C1 segment of cervical spinal cord (tissue), 14 donors: ENCODE data around the gene BMP7.

ENCODE experiments used
- DNase-seq, 14 donors: peaks; one replicate each; lab custom pipeline; 2025; lab: John Stamatoyannopoulos, UW

BMP7 gene

GRCh38 chr20:57153238-57153905 is 113.1 kb downstream of the BMP7 start:
- DNase-seq: no peak

- DNase-seq: no peak
Observed at GRCh38 chr20:57152557-57152956, 113.9 kb downstream of the BMP7 start.

GRCh38 chr20:57150559-57150958 is 115.9 kb downstream of the BMP7 start:
- no peak for DNase-seq

- no peak for DNase-seq
Observed at GRCh38 chr20:57148263-57148662, 118.2 kb downstream of the BMP7 start.

GRCh38 chr20:57147185-57147584 is 119.3 kb downstream of the BMP7 start:
- no peak for DNase-seq

GRCh38 chr20:57146155-57146554 is 120.3 kb downstream of the BMP7 start:
- no peak for DNase-seq

- no peak for DNase-seq
Observed at GRCh38 chr20:57145089-57145631, 121.3 kb downstream of the BMP7 start.

- DNase-seq: no peak
Observed at GRCh38 chr20:57143173-57143572, 123.3 kb downstream of the BMP7 start.

- DNase-seq: peak in 2 of 14 donors; percentile 17 to 40
Observed at GRCh38 chr20:57142667-57143066, 123.8 kb downstream of the BMP7 start.

GRCh38 chr20:57141492-57141891 is 124.9 kb downstream of the BMP7 start:
- DNase-seq: no peak

GRCh38 chr20:57140416-57140965 is 126.0 kb downstream of the BMP7 start:
- no peak for DNase-seq

- DNase-seq: no peak
Observed at GRCh38 chr20:57139342-57140093, 126.9 kb downstream of the BMP7 start.

GRCh38 chr20:57138198-57138995 is 128.0 kb downstream of the BMP7 start:
- no peak for DNase-seq

GRCh38 chr20:57137676-57138075 is 128.8 kb downstream of the BMP7 start:
- DNase-seq: no peak

GRCh38 chr20:57136734-57137133 is 129.7 kb downstream of the BMP7 start:
- DNase-seq: no peak

- no peak for DNase-seq
Observed at GRCh38 chr20:57135875-57136274, 130.6 kb downstream of the BMP7 start.

- DNase-seq: no peak
Observed at GRCh38 chr20:57134804-57135203, 131.6 kb downstream of the BMP7 start.

GRCh38 chr20:57133926-57134650 is 132.4 kb downstream of the BMP7 start:
- no peak for DNase-seq

GRCh38 chr20:57131601-57132391 is 134.6 kb downstream of the BMP7 start:
- no peak for DNase-seq

GRCh38 chr20:57131077-57131476 is 135.4 kb downstream of the BMP7 start:
- no peak for DNase-seq
